Right lobe of liver (tissue), 4 donors: Measurements from ENCODE around the gene UGT2B10.
"Not testable (repeated sequence)": the region's sequence is repeated elsewhere in the genome, so short reads cannot be mapped to it uniquely, and the experiment has no call there.

Experiments
- POLR2A ChIP-seq: fragments of 450-650 bp; IDR thresholded peaks from one replicate; pipeline ENCODE4 v1.6.1; 2017; ENCODE audit warnings: antibody characterized with exemption, mild to moderate bottlenecking
- TF ChIP-seq, protein P1 (sequence below), 4 donors: fragments of 200-600 bp in 3 of 4; fragments of 450-650 bp in 1 of 4; IDR thresholded peaks; one replicate each; pipeline versions ENCODE4 v1.5.1 to v1.8.0; 2016 to 2022; ENCODE audit warnings: antibody characterized with exemption in 4 of 4, mild to moderate bottlenecking in 2 of 4
- donor health status: DM: no; HTN: no; CAD: no.
- donor health status: DM: no; HTN: no; CAD: no.
- donor health status: DM: no; HTN: yes; CAD: no.

DNA sequence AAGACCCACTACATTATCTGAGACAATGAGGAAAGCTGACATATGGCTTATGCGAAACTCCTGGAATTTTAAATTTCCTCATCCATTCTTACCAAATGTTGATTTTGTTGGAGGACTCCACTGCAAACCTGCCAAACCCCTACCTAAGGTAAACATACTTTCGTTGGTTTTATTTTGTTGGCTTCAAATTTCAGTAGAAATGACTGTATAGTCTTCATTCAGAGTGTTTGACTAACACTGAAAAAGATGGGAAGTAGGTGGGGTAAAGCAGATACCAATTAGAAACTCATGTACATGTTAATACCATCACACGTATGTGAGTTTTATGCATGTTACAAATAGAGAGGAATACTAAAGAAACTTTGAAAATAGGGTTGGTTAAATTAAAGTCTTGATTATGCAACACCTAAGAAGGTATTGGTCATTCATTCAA, 2.3 kb downstream of the UGT2B10 start:
- not testable (repeated sequence) for TF ChIP-seq POLR2A
- TF ChIP-seq, protein P1, sequence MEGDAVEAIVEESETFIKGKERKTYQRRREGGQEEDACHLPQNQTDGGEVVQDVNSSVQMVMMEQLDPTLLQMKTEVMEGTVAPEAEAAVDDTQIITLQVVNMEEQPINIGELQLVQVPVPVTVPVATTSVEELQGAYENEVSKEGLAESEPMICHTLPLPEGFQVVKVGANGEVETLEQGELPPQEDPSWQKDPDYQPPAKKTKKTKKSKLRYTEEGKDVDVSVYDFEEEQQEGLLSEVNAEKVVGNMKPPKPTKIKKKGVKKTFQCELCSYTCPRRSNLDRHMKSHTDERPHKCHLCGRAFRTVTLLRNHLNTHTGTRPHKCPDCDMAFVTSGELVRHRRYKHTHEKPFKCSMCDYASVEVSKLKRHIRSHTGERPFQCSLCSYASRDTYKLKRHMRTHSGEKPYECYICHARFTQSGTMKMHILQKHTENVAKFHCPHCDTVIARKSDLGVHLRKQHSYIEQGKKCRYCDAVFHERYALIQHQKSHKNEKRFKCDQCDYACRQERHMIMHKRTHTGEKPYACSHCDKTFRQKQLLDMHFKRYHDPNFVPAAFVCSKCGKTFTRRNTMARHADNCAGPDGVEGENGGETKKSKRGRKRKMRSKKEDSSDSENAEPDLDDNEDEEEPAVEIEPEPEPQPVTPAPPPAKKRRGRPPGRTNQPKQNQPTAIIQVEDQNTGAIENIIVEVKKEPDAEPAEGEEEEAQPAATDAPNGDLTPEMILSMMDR (IDR thresholded peaks at IDR 0.05), result not testable (repeated sequence)
